HG02610 (cell line): ENCODE data around the gene VAMP8.
A peak's percentile ranks its signal among the peaks of the same experiment; 100 is the strongest.
"Not testable (repeated sequence)": the region's sequence is repeated elsewhere in the genome, so short reads cannot be mapped to it uniquely, and the experiment has no call there.

Source experiments
- ATAC-seq: cut with Tn5 transposase; IDR thresholded peaks from one replicate; pipeline ENCODE4 v1.9.1; 2021; ENCODE audit warnings: mild to moderate bottlenecking, moderate library complexity; ENCODE audit not compliant: unreplicated experiment

The VAMP8 gene

GRCh38 chr2:85615413-85615728, 38.0 kb downstream of the VAMP8 start:
- no peak for ATAC-seq

- ATAC-seq, result not testable (repeated sequence)
These were observed 40.3 kb downstream of the VAMP8 start for GRCh38 chr2:85617723-85618122.

GRCh38 chr2:85619617-85620016, 42.2 kb downstream of the VAMP8 start:
- no peak for ATAC-seq

GRCh38 chr2:85621338-85621737, 44.0 kb downstream of the VAMP8 start:
- ATAC-seq, result no peak

- ATAC-seq, result no peak
These were observed 46.6 kb downstream of the VAMP8 start for GRCh38 chr2:85623991-85624390.

- peak; percentile 91 for ATAC-seq
These were observed 51.3 kb downstream of the VAMP8 start for GRCh38 chr2:85628658-85629057.

- no peak for ATAC-seq
These were observed 53.9 kb downstream of the VAMP8 start for GRCh38 chr2:85631316-85631715.
